ENCODE data around the gene CXCR6.
A peak's percentile ranks its signal among the peaks of the same experiment; 100 is the strongest.

CXCR6 gene

DNA sequence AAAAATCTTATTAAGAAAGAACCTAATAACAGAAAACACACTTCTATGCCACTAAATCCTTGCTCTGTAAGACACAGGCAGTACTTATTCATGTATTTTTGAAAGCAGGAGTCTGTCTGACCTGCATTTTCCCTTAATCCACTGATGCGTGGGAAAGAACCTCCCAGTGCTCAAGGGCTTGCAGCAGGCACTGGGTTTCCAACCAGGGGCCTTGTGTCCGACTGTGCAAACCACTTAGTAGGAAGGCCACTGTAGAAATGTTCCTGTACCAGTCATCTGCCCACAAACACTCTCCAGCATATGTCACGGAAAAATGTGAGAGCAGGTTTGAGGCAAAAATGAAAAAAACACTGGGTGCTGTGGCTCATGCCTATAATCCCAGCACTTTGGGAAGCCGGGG is 12.4 kb downstream of the CXCR6 start:
- Histone ChIP-seq H2AFZ (ENCODE audit: insufficient read depth, low read length, poor library complexity) (no peak overlapping the region), H2AK5ac (ENCODE audit: low read length) (no peak overlapping the region), H3K14ac (ENCODE audit: low read length) (no peak overlapping the region), H3K27ac (ENCODE audit: low read depth, low read length) (no peak overlapping the region), H3K23ac (ENCODE audit: low read length) (no peak overlapping the region), H3K4me1 (ENCODE audit: control insufficient read depth in 1 of 2, insufficient read depth in 2 of 2, low read length in 2 of 2) (peaks cover 0 to 3% of the 10 kb centered on the region in 2 experiments), H3K79me1 (ENCODE audit: low read length) (no peaks in the 10 kb centered on the region), H3K9ac (ENCODE audit: low read length) (no peak overlapping the region), H3K79me2 (ENCODE audit: control insufficient read depth, insufficient read depth, low read length, poor library complexity) (no peaks in the 10 kb centered on the region), H2BK5ac (ENCODE audit: low read depth, low read length, poor library complexity) (no peak overlapping the region), H3K4me2 (ENCODE audit: low read length) (no peak overlapping the region), H3K9me3 (ENCODE audit: insufficient read depth, low read depth, low read length) (peaks cover 1% of the 10 kb centered on the region), H3K36me3 (ENCODE audit: control insufficient read depth in 1 of 2, insufficient read depth in 2 of 2, low read length in 2 of 2) (peaks cover 42 to 53% of the 10 kb centered on the region in 2 experiments), H4K12ac (ENCODE audit: low read depth, low read length) (no peak overlapping the region), H4K91ac (ENCODE audit: low read depth, low read length) (no peak overlapping the region), H3K27me3 (ENCODE audit: insufficient read depth, low read length) (no peaks in the 10 kb centered on the region), H3K4ac (ENCODE audit: low read depth, low read length) (no peak overlapping the region), H2BK12ac (ENCODE audit: low read length) (no peak overlapping the region), H2BK120ac (ENCODE audit: insufficient read depth, low read length, poor library complexity) (no peak overlapping the region), H3K4me3 (ENCODE audit: low read depth, low read length) (no peak overlapping the region), H4K8ac (ENCODE audit: low read depth, low read length) (no peak overlapping the region), H3K18ac (ENCODE audit: low read length) (no peak overlapping the region)
- WGBS (ENCODE audit: extremely low coverage, insufficient coverage, insufficient read length), result no CpG with 5 or more reads among the region's 4 CpGs
- no peak for DNase-seq

DNA sequence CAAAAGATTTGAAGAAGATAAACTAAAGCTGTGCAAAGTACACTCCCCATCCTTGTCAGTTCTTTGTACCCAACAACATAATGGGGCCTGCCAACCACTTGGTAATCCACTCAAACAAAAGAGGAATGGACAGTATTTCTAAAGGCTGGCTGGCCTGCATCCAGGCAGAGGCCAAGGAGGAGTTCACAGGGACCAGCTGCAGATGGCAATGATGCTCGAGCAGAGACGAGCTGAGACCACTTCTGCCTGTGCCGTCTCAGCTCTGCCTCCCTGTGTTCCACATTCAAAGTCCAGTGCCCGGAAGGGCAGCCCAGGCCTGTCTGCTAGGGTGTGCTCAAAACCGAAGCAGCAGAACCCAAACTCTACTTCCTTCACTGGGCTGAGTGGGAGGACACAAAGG is 14.3 kb downstream of the CXCR6 start:
- Histone ChIP-seq H2BK12ac (ENCODE audit: low read length) (no peak overlapping the region), H2AK5ac (ENCODE audit: low read length) (no peak overlapping the region), H2AFZ (ENCODE audit: insufficient read depth, low read length, poor library complexity) (no peak overlapping the region), H3K79me1 (ENCODE audit: low read length) (no peaks in the 10 kb centered on the region), H3K27ac (ENCODE audit: low read depth, low read length) (no peak overlapping the region), H3K9ac (ENCODE audit: low read length) (no peak overlapping the region), H3K4me3 (ENCODE audit: low read depth, low read length) (no peak overlapping the region), H3K4me1 (ENCODE audit: control insufficient read depth in 1 of 2, insufficient read depth in 2 of 2, low read length in 2 of 2) (peaks cover 0 to 3% of the 10 kb centered on the region in 2 experiments), H3K27me3 (ENCODE audit: insufficient read depth, low read length) (no peaks in the 10 kb centered on the region), H3K79me2 (ENCODE audit: control insufficient read depth, insufficient read depth, low read length, poor library complexity) (no peaks in the 10 kb centered on the region), H3K9me3 (ENCODE audit: insufficient read depth, low read depth, low read length) (peaks cover 2% of the 10 kb centered on the region), H3K4ac (ENCODE audit: low read depth, low read length) (no peak overlapping the region), H2BK5ac (ENCODE audit: low read depth, low read length, poor library complexity) (no peak overlapping the region), H4K8ac (ENCODE audit: low read depth, low read length) (no peak overlapping the region), H2BK120ac (ENCODE audit: insufficient read depth, low read length, poor library complexity) (no peak overlapping the region), H3K18ac (ENCODE audit: low read length) (no peak overlapping the region), H4K91ac (ENCODE audit: low read depth, low read length) (no peak overlapping the region), H3K14ac (ENCODE audit: low read length) (no peak overlapping the region), H4K12ac (ENCODE audit: low read depth, low read length) (no peak overlapping the region), H3K23ac (ENCODE audit: low read length) (no peak overlapping the region), H3K4me2 (ENCODE audit: low read length) (no peak overlapping the region), H3K36me3 (ENCODE audit: control insufficient read depth in 1 of 2, insufficient read depth in 2 of 2, low read length in 2 of 2) (peaks cover 42 to 51% of the 10 kb centered on the region in 2 experiments)
- WGBS (ENCODE audit: extremely low coverage, insufficient coverage, insufficient read length), result no CpG with 5 or more reads among the region's 5 CpGs
- no peak for DNase-seq

DNA sequence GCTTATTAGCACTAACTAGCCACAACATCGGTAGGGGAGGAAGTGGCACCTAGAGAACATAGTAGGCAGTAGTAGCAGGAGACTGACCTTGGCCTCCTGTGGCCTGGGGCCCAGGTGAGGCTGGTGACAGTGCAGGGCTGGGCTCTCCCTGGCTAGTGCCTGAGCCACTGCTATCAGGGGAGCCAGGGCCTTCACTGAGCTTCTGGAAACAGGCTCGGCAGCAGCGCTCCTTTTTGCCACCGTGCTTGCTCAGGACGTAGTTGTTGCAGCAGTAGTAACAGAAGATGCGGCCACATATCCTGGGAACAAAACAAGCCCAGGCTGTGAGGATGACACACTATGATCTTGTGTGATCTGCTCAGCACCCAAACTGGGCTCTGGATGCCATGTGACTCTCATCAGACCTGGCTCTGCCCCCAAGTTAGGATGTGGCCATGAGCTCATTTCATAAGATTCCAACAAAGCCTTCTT is 15.1 kb downstream of the CXCR6 start:
- Histone ChIP-seq H3K23ac (ENCODE audit: low read length) (no peak overlapping the region), H3K79me2 (ENCODE audit: control insufficient read depth, insufficient read depth, low read length, poor library complexity) (no peaks in the 10 kb centered on the region), H3K36me3 (ENCODE audit: control insufficient read depth in 1 of 2, insufficient read depth in 2 of 2, low read length in 2 of 2) (peaks cover 42 to 54% of the 10 kb centered on the region in 2 experiments), H4K12ac (ENCODE audit: low read depth, low read length) (peak overlapping the region; percentile 9), H2AK5ac (ENCODE audit: low read length) (no peak overlapping the region), H3K4ac (ENCODE audit: low read depth, low read length) (no peak overlapping the region), H3K27ac (ENCODE audit: low read depth, low read length) (no peak overlapping the region), H2AFZ (ENCODE audit: insufficient read depth, low read length, poor library complexity) (no peak overlapping the region), H3K14ac (ENCODE audit: low read length) (no peak overlapping the region), H3K4me1 (ENCODE audit: control insufficient read depth in 1 of 2, insufficient read depth in 2 of 2, low read length in 2 of 2) (peaks cover 0 to 3% of the 10 kb centered on the region in 2 experiments), H3K9me3 (ENCODE audit: insufficient read depth, low read depth, low read length) (peaks cover 2% of the 10 kb centered on the region), H4K8ac (ENCODE audit: low read depth, low read length) (no peak overlapping the region), H3K79me1 (ENCODE audit: low read length) (no peaks in the 10 kb centered on the region), H4K91ac (ENCODE audit: low read depth, low read length) (no peak overlapping the region), H2BK120ac (ENCODE audit: insufficient read depth, low read length, poor library complexity) (no peak overlapping the region), H2BK12ac (ENCODE audit: low read length) (no peak overlapping the region), H3K4me3 (ENCODE audit: low read depth, low read length) (no peak overlapping the region), H3K18ac (ENCODE audit: low read length) (no peak overlapping the region), H3K27me3 (ENCODE audit: insufficient read depth, low read length) (no peaks in the 10 kb centered on the region), H2BK5ac (ENCODE audit: low read depth, low read length, poor library complexity) (no peak overlapping the region), H3K9ac (ENCODE audit: low read length) (no peak overlapping the region), H3K4me2 (ENCODE audit: low read length) (no peak overlapping the region)
- no CpG with 5 or more reads among the region's 6 CpGs for WGBS (ENCODE audit: extremely low coverage, insufficient coverage, insufficient read length)
- no peak for DNase-seq

DNA sequence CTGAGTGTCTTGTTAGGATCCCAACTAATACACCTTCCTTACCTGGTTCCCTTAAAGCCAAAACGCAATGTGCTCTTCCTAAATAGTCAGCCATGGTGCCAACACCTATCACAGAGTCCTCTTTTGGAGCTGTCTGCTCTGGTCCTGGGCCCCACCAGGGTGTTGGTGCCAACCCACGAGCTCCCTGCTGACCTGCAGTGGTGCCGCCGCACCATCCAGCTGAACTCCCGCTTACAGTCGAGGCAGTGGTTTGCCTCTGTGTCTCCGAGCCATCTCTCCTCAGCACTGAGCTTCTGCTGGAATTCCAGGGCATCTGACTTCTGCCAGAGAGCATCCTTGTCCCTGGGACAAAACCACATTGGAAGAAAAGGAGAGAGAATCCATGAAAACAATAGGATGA is 15.9 kb downstream of the CXCR6 start:
- H3K4me1 ChIP-seq (ENCODE audit: control insufficient read depth in 1 of 2, insufficient read depth in 2 of 2, low read length in 2 of 2), result peaks cover 0 to 3% of the 10 kb centered on the region in 2 experiments
- H3K4ac ChIP-seq (ENCODE audit: low read depth, low read length), result no peak overlapping the region
- no peak overlapping the region for H2BK120ac ChIP-seq (ENCODE audit: insufficient read depth, low read length, poor library complexity)
- H2BK12ac ChIP-seq (ENCODE audit: low read length), result no peak overlapping the region
- H3K36me3 ChIP-seq (ENCODE audit: control insufficient read depth in 1 of 2, insufficient read depth in 2 of 2, low read length in 2 of 2), result peaks cover 43 to 55% of the 10 kb centered on the region in 2 experiments
- no peaks in the 10 kb centered on the region for H3K27me3 ChIP-seq (ENCODE audit: insufficient read depth, low read length)
- H2AFZ ChIP-seq (ENCODE audit: insufficient read depth, low read length, poor library complexity), result no peak overlapping the region
- H3K9ac ChIP-seq (ENCODE audit: low read length), result no peak overlapping the region
- no peak for DNase-seq
- peaks cover 2% of the 10 kb centered on the region for H3K9me3 ChIP-seq (ENCODE audit: insufficient read depth, low read depth, low read length)
- no peak overlapping the region for H3K4me3 ChIP-seq (ENCODE audit: low read depth, low read length)
- no peak overlapping the region for H3K27ac ChIP-seq (ENCODE audit: low read depth, low read length)
- no peak overlapping the region for H4K91ac ChIP-seq (ENCODE audit: low read depth, low read length)
- H4K12ac ChIP-seq (ENCODE audit: low read depth, low read length), result no peak overlapping the region
- H3K23ac ChIP-seq (ENCODE audit: low read length), result no peak overlapping the region
- WGBS (ENCODE audit: extremely low coverage, insufficient coverage, insufficient read length), result no CpG with 5 or more reads among the region's 7 CpGs
- H2BK5ac ChIP-seq (ENCODE audit: low read depth, low read length, poor library complexity), result no peak overlapping the region
- H4K8ac ChIP-seq (ENCODE audit: low read depth, low read length), result no peak overlapping the region
- H3K18ac ChIP-seq (ENCODE audit: low read length), result no peak overlapping the region
- no peaks in the 10 kb centered on the region for H3K79me1 ChIP-seq (ENCODE audit: low read length)
- no peak overlapping the region for H3K14ac ChIP-seq (ENCODE audit: low read length)
- no peak overlapping the region for H3K4me2 ChIP-seq (ENCODE audit: low read length)
- no peaks in the 10 kb centered on the region for H3K79me2 ChIP-seq (ENCODE audit: control insufficient read depth, insufficient read depth, low read length, poor library complexity)
- H2AK5ac ChIP-seq (ENCODE audit: low read length), result no peak overlapping the region
